GM23338 (cell line): Measurements from ENCODE around the gene MRNIP. TPM values are rescaled to one million over a fixed set of nuclear protein-coding genes. Genes with fewer than 3 reads are reported as not detected.

Experiments used
- ATAC-seq: fragments of 200-7000 bp; cut with Tn5 transposase; 3 replicates; pipeline ENCODE4 v1.9.1; 2020
- DNase-seq: peaks from one replicate; pipeline ENCODE4 v3.0.0-alpha.2; 2015; ENCODE audit warnings: low spot score
- H2AFZ ChIP-seq: fragments of 200-600 bp; sonication (generic); 2 replicates; pipeline ENCODE4 v1.8.0; 2016; ENCODE audit warnings: antibody characterized with exemption, mild to moderate bottlenecking, moderate library complexity
- H3F3A ChIP-seq: fragments of 200-600 bp; sonication (generic); replicated peaks from 2 replicates; pipeline ENCODE4 v1.8.0; 2017; ENCODE audit warnings: antibody characterized with exemption, mixed run types, low read depth
- H3K27ac ChIP-seq: fragments of 200-600 bp; sonication (generic); 2 replicates; pipeline ENCODE4 v1.6.1; 2016; ENCODE audit warnings: low read depth
- H3K27me3 ChIP-seq: fragments of 200-600 bp; sonication (generic); 2 replicates; pipeline ENCODE4 v1.8.0; 2016; ENCODE audit warnings: mild to moderate bottlenecking, mixed run types, moderate library complexity; ENCODE audit not compliant: insufficient read depth
- H3K36me3 ChIP-seq: fragments of 200-600 bp; sonication (generic); 2 replicates; pipeline ENCODE4 v1.8.0; 2016; ENCODE audit warnings: mild to moderate bottlenecking; ENCODE audit not compliant: insufficient read depth
- H3K4me1 ChIP-seq: fragments of 200-600 bp; sonication (generic); 2 replicates; pipeline ENCODE4 v1.8.0; 2016; ENCODE audit warnings: mild to moderate bottlenecking, moderate library complexity; ENCODE audit not compliant: insufficient read depth
- H3K4me2 ChIP-seq: fragments of 200-600 bp; sonication (generic); 2 replicates; pipeline ENCODE4 v1.7.1; 2017; ENCODE audit warnings: mixed run types
- H3K4me3 ChIP-seq: fragments of 200-600 bp; sonication (generic); 2 replicates; pipeline ENCODE4 v1.6.1; 2016; ENCODE audit warnings: mixed run types
- H3K79me2 ChIP-seq: fragments of 200-600 bp; sonication (generic); replicated peaks from 2 replicates; pipeline ENCODE4 v1.8.0; 2017; ENCODE audit warnings: mild to moderate bottlenecking; ENCODE audit not compliant: insufficient read depth
- H3K9me2 ChIP-seq: fragments of 200-600 bp; sonication (generic); 2 replicates; pipeline ENCODE4 v1.8.0; 2017; ENCODE audit not compliant: insufficient read depth
- H4K20me1 ChIP-seq: fragments of 200-600 bp; sonication (generic); replicated peaks from 2 replicates; pipeline ENCODE4 v1.8.0; 2017; ENCODE audit warnings: mild to moderate bottlenecking; ENCODE audit not compliant: insufficient read depth
- H3K27ac Mint-ChIP-seq: 2 replicates; pipeline ENCODE4 v1.8.0; 2020; ENCODE audit warnings: inconsistent platforms, mild to moderate bottlenecking, moderate library complexity, mixed read lengths
- H3K27me3 Mint-ChIP-seq: 3 replicates; pipeline ENCODE4 v1.8.0; 2022; ENCODE audit warnings: low read depth, mild to moderate bottlenecking, moderate library complexity, mixed read lengths, inconsistent platforms; ENCODE audit not compliant: insufficient read depth, poor library complexity
- H3K36me3 Mint-ChIP-seq: 3 replicates; pipeline ENCODE4 v1.8.0; 2021; ENCODE audit warnings: low read depth, mild to moderate bottlenecking, inconsistent platforms, moderate library complexity, mixed read lengths
- H3K4me1 Mint-ChIP-seq: 3 replicates; pipeline ENCODE4 v1.8.0; 2020; ENCODE audit warnings: mild to moderate bottlenecking, inconsistent platforms, mixed read lengths
- H3K4me3 Mint-ChIP-seq: 3 replicates; pipeline ENCODE4 v1.8.0; 2021; ENCODE audit warnings: moderate library complexity, mild to moderate bottlenecking, inconsistent platforms, mixed read lengths
- H3K9me3 Mint-ChIP-seq: 3 replicates; pipeline ENCODE4 v1.8.0; 2020; ENCODE audit warnings: moderate library complexity, mild to moderate bottlenecking, inconsistent platforms, mixed read lengths
- CREB1 ChIP-seq: fragments of 250-450 bp; sonication (Bioruptor Pico); IDR thresholded peaks from 2 replicates; pipeline ENCODE4 v1.5.0; 2020; ENCODE audit warnings: low read depth, mild to moderate bottlenecking, moderate library complexity
- EZH2 ChIP-seq: fragments of 200-600 bp; sonication (generic); IDR thresholded peaks from one replicate; pipeline ENCODE4 v1.8.0; 2017; ENCODE audit warnings: antibody characterized with exemption, mild to moderate bottlenecking, low read depth; ENCODE audit not compliant: unreplicated experiment
- EZH2phosphoT487 ChIP-seq: fragments of 200-600 bp; sonication (generic); IDR thresholded peaks from one replicate; pipeline ENCODE4 v1.8.1; 2018; ENCODE audit warnings: antibody characterized with exemption; ENCODE audit not compliant: unreplicated experiment
- JUNB ChIP-seq: IDR thresholded peaks from one replicate; pipeline ENCODE4 v1.6.1; 2016; ENCODE audit warnings: antibody characterized with exemption; ENCODE audit not compliant: unreplicated experiment
- NANOG ChIP-seq: IDR thresholded peaks from 2 replicates; pipeline ENCODE4 v1.6.1; 2016; ENCODE audit warnings: antibody characterized with exemption, borderline replicate concordance
- POLR2AphosphoS5 ChIP-seq: IDR thresholded peaks from 2 replicates; pipeline ENCODE4 v1.6.1; 2016; ENCODE audit warnings: antibody characterized with exemption, low read depth
- STAT1 ChIP-seq: IDR thresholded peaks from one replicate; pipeline ENCODE4 v1.6.1; 2016; ENCODE audit warnings: antibody characterized with exemption; ENCODE audit not compliant: unreplicated experiment
- ZNF114 ChIP-seq: fragments of 250-450 bp; sonication (Bioruptor Pico); IDR thresholded peaks from 2 replicates; pipeline ENCODE4 v1.5.0; 2020; ENCODE audit warnings: mild to moderate bottlenecking, moderate library complexity
- ZNF331 ChIP-seq: fragments of 250-450 bp; sonication (Bioruptor Pico); IDR thresholded peaks from 2 replicates; pipeline ENCODE4 v1.5.0; 2020; ENCODE audit warnings: low read depth, mild to moderate bottlenecking, moderate library complexity
- polyA plus RNA-seq: library from polyadenylated mRNA; unstranded; fragments of >200 nt; fragmentation: Nextera tagmentation; extraction: Ambion mirVana; gene quantifications from 2 replicates; pipeline ENCODE4 v1.2.1, GENCODE V29; 2016
- total RNA-seq: library from RNA; depleted of rRNA; stranded (reverse); fragments of >200 nt; shearing (Covaris generic); gene quantifications from 2 replicates; pipeline ENCODE4 v1.2.3, GENCODE V29; 2014
- TF ChIP-seq, protein P1 (sequence below): fragments of 250-450 bp; sonication (Bioruptor Pico); IDR thresholded peaks from 2 replicates; pipeline ENCODE4 v1.5.0; 2020; ENCODE audit warnings: mild to moderate bottlenecking, moderate library complexity
- TF ChIP-seq, protein P2 (sequence below): IDR thresholded peaks from 2 replicates; pipeline ENCODE4 v1.6.1; 2016; ENCODE audit warnings: antibody characterized with exemption
- TF ChIP-seq, protein P3 (sequence below): IDR thresholded peaks from one replicate; pipeline ENCODE4 v1.6.1; 2018; ENCODE audit warnings: antibody characterized with exemption; ENCODE audit not compliant: unreplicated experiment
- TF ChIP-seq, protein P4 (sequence below), 2 experiments: fragments of 200-600 bp in 1 of 2; sonication (generic) in 1 of 2; conservative IDR thresholded peaks; 2 replicates each; pipeline versions ENCODE4 v1.5.1 to v1.6.1; 2016 to 2017; ENCODE audit warnings: antibody characterized with exemption in 2 of 2, low read depth in 2 of 2, mild to moderate bottlenecking in 2 of 2, moderate library complexity in 1 of 2

MRNIP gene
- total and polyA plus RNA-seq, 2 experiments from 2014 or later, result 18.2 to 34.4 TPM

DNA sequence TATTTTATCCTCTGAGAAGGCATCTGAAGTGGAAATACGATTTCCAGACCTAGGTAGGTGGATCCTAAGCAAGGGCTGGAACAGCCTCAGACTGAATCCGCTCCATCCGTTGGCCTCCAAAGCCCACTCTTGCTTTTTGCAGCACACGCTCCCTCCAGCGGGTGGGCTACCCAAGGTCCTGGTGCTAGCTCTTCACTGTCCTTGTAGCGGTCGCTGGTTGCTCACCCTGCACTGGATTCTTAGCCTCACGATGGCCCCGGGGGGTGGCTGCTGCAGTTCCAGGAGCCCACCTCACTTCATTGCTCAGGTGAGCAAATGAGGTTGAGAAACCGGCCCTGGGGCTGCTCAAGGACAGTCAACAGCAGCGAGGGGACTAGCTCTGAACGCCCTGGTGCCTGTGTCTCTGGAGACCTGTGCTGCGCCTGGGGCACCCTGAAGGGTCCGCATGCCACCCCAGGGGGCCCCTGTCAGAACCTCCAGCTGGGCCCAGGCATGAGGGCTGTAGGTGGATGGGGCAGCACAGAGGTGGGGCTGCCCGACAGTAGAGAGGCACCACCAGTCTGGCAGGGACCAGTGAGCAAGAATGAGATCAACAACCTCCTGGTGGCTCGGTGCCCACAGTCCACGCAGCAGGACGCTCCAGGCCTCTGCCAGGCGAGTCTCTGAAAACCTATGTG lies 56.3 kb downstream of the MRNIP start:
- TF ChIP-seq EZH2phosphoT487 (no peak), POLR2AphosphoS5 (no peak), ZNF331 (CRISPR knock-in tag) (no peak), JUNB (no peak), NANOG (no peak), EZH2 (no peak), STAT1 (no peak), CREB1 (CRISPR knock-in tag) (no peak), ZNF114 (CRISPR knock-in tag) (no peak)
- TF ChIP-seq, protein P1, sequence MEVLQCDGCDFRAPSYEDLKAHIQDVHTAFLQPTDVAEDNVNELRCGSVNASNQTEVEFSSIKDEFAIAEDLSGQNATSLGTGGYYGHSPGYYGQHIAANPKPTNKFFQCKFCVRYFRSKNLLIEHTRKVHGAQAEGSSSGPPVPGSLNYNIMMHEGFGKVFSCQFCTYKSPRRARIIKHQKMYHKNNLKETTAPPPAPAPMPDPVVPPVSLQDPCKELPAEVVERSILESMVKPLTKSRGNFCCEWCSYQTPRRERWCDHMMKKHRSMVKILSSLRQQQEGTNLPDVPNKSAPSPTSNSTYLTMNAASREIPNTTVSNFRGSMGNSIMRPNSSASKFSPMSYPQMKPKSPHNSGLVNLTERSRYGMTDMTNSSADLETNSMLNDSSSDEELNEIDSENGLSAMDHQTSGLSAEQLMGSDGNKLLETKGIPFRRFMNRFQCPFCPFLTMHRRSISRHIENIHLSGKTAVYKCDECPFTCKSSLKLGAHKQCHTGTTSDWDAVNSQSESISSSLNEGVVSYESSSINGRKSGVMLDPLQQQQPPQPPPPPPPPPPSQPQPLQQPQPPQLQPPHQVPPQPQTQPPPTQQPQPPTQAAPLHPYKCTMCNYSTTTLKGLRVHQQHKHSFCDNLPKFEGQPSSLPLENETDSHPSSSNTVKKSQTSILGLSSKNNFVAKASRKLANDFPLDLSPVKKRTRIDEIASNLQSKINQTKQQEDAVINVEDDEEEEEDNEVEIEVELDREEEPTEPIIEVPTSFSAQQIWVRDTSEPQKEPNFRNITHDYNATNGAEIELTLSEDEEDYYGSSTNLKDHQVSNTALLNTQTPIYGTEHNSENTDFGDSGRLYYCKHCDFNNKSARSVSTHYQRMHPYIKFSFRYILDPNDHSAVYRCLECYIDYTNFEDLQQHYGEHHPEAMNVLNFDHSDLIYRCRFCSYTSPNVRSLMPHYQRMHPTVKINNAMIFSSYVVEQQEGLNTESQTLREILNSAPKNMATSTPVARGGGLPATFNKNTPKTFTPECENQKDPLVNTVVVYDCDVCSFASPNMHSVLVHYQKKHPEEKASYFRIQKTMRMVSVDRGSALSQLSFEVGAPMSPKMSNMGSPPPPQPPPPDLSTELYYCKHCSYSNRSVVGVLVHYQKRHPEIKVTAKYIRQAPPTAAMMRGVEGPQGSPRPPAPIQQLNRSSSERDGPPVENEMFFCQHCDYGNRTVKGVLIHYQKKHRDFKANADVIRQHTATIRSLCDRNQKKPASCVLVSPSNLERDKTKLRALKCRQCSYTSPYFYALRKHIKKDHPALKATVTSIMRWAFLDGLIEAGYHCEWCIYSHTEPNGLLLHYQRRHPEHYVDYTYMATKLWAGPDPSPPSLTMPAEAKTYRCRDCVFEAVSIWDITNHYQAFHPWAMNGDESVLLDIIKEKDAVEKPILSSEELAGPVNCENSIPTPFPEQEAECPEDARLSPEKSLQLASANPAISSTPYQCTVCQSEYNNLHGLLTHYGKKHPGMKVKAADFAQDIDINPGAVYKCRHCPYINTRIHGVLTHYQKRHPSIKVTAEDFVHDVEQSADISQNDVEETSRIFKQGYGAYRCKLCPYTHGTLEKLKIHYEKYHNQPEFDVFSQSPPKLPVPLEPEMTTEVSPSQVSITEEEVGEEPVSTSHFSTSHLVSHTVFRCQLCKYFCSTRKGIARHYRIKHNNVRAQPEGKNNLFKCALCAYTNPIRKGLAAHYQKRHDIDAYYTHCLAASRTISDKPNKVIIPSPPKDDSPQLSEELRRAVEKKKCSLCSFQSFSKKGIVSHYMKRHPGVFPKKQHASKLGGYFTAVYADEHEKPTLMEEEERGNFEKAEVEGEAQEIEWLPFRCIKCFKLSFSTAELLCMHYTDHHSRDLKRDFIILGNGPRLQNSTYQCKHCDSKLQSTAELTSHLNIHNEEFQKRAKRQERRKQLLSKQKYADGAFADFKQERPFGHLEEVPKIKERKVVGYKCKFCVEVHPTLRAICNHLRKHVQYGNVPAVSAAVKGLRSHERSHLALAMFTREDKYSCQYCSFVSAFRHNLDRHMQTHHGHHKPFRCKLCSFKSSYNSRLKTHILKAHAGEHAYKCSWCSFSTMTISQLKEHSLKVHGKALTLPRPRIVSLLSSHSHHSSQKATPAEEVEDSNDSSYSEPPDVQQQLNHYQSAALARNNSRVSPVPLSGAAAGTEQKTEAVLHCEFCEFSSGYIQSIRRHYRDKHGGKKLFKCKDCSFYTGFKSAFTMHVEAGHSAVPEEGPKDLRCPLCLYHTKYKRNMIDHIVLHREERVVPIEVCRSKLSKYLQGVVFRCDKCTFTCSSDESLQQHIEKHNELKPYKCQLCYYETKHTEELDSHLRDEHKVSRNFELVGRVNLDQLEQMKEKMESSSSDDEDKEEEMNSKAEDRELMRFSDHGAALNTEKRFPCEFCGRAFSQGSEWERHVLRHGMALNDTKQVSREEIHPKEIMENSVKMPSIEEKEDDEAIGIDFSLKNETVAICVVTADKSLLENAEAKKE (CRISPR knock-in tag), result no peak
- TF ChIP-seq, protein P2, sequence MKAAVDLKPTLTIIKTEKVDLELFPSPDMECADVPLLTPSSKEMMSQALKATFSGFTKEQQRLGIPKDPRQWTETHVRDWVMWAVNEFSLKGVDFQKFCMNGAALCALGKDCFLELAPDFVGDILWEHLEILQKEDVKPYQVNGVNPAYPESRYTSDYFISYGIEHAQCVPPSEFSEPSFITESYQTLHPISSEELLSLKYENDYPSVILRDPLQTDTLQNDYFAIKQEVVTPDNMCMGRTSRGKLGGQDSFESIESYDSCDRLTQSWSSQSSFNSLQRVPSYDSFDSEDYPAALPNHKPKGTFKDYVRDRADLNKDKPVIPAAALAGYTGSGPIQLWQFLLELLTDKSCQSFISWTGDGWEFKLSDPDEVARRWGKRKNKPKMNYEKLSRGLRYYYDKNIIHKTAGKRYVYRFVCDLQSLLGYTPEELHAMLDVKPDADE, result no peak
- TF ChIP-seq, protein P3, sequence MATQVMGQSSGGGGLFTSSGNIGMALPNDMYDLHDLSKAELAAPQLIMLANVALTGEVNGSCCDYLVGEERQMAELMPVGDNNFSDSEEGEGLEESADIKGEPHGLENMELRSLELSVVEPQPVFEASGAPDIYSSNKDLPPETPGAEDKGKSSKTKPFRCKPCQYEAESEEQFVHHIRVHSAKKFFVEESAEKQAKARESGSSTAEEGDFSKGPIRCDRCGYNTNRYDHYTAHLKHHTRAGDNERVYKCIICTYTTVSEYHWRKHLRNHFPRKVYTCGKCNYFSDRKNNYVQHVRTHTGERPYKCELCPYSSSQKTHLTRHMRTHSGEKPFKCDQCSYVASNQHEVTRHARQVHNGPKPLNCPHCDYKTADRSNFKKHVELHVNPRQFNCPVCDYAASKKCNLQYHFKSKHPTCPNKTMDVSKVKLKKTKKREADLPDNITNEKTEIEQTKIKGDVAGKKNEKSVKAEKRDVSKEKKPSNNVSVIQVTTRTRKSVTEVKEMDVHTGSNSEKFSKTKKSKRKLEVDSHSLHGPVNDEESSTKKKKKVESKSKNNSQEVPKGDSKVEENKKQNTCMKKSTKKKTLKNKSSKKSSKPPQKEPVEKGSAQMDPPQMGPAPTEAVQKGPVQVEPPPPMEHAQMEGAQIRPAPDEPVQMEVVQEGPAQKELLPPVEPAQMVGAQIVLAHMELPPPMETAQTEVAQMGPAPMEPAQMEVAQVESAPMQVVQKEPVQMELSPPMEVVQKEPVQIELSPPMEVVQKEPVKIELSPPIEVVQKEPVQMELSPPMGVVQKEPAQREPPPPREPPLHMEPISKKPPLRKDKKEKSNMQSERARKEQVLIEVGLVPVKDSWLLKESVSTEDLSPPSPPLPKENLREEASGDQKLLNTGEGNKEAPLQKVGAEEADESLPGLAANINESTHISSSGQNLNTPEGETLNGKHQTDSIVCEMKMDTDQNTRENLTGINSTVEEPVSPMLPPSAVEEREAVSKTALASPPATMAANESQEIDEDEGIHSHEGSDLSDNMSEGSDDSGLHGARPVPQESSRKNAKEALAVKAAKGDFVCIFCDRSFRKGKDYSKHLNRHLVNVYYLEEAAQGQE, result no peak
- TF ChIP-seq, protein P4, sequence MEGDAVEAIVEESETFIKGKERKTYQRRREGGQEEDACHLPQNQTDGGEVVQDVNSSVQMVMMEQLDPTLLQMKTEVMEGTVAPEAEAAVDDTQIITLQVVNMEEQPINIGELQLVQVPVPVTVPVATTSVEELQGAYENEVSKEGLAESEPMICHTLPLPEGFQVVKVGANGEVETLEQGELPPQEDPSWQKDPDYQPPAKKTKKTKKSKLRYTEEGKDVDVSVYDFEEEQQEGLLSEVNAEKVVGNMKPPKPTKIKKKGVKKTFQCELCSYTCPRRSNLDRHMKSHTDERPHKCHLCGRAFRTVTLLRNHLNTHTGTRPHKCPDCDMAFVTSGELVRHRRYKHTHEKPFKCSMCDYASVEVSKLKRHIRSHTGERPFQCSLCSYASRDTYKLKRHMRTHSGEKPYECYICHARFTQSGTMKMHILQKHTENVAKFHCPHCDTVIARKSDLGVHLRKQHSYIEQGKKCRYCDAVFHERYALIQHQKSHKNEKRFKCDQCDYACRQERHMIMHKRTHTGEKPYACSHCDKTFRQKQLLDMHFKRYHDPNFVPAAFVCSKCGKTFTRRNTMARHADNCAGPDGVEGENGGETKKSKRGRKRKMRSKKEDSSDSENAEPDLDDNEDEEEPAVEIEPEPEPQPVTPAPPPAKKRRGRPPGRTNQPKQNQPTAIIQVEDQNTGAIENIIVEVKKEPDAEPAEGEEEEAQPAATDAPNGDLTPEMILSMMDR (conservative IDR thresholded peaks at IDR 0.05; ENCODE audit: low read depth in 2 of 2), result no peak
- no peak overlapping the region; the same call in 2 of the 3 replicates for H3K4me3 Mint-ChIP-seq
- H3K36me3 ChIP-seq, result no peaks in the 10 kb centered on the region; the same call in 1 of the 2 replicates
- H3K27ac ChIP-seq, result no peak overlapping the region
- H3F3A ChIP-seq, result peaks cover under 1% of the 10 kb centered on the region; the same call in 1 of the 2 replicates
- peaks cover 8% of the 10 kb centered on the region for H3K4me1 ChIP-seq
- peaks cover 29% of the 10 kb centered on the region for H3K36me3 Mint-ChIP-seq
- H3K9me3 Mint-ChIP-seq, result no peaks in the 10 kb centered on the region
- peaks cover 24% of the 10 kb centered on the region for H3K27me3 Mint-ChIP-seq
- peak overlapping the region; percentile 20; the same call in 1 of the 2 replicates for H3K4me2 ChIP-seq
- ATAC-seq (no peak), DNase-seq (no peak)
- no peaks in the 10 kb centered on the region for H3K9me2 ChIP-seq
- H3K79me2 ChIP-seq, result peaks cover 19% of the 10 kb centered on the region
- H3K27ac Mint-ChIP-seq, result no peak overlapping the region; the same call in 1 of the 2 replicates
- peaks cover 30% of the 10 kb centered on the region for H3K4me1 Mint-ChIP-seq
- no peak overlapping the region for H2AFZ ChIP-seq
- no peak overlapping the region for H3K4me3 ChIP-seq
- H4K20me1 ChIP-seq, result peaks cover 17% of the 10 kb centered on the region
- H3K27me3 ChIP-seq, result no peaks in the 10 kb centered on the region
